ENCODE measurements around the gene SH3RF3.

Gene SH3RF3

DNA sequence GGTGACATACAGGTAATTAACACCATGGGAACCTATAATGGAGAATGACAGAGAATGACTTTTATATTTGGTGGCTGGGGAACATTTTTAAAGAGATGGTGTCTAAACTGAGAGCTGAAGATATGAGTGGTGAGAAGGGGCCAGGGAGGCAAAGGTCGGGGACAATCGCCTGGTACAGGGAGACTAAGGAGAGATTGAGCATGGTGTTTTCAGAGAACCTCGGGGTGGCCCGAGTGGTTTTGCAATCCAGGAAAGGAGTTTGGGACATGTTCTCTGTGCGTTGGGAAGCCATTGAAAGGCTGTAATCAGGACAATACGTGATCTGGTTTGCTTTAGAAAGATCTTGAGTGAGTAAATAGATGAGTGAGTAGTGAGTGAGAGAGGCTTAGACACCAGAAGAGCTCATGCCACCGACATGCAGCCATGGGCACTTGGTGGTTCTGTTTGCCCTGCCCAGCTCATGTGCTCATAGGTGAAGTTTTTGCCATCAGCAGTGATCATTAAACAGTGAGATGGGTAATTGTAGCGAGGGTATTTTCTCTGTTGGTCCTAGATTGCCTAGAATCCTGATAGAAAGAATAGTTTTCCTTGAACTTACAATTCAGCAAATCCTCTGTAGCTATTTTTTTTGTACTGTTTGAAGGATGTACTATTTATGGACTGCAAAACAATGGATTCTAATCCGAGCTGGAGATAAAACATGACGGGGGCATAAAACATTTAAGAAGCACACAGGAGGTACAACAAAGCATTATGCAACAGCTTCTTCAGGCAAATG, 114.7 kb downstream of the SH3RF3 start:
- DNase-seq (ENCODE audit: low spot score) = no peak

DNA sequence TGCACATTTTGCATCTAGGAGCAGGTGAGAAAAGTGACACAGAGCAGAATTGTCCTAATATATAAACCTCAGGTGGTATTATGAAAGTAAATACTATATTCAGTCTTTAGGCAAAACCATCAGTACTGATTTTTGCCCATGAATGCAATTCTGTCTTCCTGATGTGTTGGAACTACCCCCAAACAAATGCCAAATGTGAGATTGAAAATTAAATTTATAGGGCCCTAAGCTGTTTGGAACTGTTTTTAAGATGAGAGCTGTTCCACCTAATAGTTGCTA, 115.2 kb downstream of the SH3RF3 start:
- no peak for DNase-seq (ENCODE audit: low spot score)

GRCh38 chr2:109244750-109245382, 115.9 kb downstream of the SH3RF3 start:
- no peak for DNase-seq (ENCODE audit: low spot score)

DNA sequence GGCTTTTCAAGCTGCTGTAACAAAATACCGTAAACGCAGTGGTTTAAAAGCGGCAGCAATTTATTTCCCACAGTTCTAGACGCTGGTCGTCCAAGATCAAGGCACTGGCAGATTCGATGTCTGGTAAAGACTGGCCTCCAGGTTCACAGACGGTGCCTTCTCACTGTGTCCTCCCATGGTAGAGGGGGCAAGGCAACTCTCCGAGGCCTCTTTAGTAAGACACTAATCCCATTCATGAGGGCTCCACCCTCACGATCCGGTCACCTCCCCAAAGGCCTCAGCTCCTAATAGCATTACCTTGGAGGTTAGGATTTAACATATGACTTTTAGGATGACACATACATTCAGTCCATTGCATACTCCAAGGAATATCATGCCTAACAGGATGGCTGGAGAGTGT, 117.2 kb downstream of the SH3RF3 start:
- no peak for DNase-seq (ENCODE audit: low spot score)

DNA sequence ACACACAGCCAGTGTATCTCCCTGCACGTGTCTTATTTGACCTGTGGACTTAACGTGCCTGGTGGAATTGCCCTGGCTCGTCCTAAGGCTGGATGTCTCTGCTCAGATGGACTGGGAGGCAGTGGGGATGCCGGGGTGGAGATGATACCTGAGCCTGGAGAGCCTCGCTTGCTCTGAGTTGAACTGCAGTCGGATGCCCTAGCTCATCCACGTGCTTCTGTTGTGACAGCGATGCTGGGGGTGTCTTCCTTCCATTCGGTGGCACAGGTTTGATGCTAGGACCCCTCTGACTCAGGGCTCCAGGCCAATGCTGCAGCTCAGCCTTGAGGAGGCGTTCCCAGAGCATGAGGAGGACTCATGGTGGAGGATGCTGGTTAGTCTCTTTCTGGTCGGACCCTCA, 117.6 kb downstream of the SH3RF3 start:
- DNase-seq (ENCODE audit: low spot score) = no peak

- DNase-seq (ENCODE audit: low spot score) = no peak
Observed at GRCh38 chr2:109247340-109247739, 118.3 kb downstream of the SH3RF3 start.

- no peak for DNase-seq (ENCODE audit: low spot score)
Observed at GRCh38 chr2:109247812-109248211, 118.8 kb downstream of the SH3RF3 start.

- no peak for DNase-seq (ENCODE audit: low spot score)
Observed at GRCh38 chr2:109248590-109248989, 119.6 kb downstream of the SH3RF3 start.

- DNase-seq (ENCODE audit: low spot score) = no peak
Observed at GRCh38 chr2:109253217-109253616, 124.2 kb downstream of the SH3RF3 start.

GRCh38 chr2:109254174-109254904, 125.3 kb downstream of the SH3RF3 start:
- no peak for DNase-seq (ENCODE audit: low spot score)

DNA sequence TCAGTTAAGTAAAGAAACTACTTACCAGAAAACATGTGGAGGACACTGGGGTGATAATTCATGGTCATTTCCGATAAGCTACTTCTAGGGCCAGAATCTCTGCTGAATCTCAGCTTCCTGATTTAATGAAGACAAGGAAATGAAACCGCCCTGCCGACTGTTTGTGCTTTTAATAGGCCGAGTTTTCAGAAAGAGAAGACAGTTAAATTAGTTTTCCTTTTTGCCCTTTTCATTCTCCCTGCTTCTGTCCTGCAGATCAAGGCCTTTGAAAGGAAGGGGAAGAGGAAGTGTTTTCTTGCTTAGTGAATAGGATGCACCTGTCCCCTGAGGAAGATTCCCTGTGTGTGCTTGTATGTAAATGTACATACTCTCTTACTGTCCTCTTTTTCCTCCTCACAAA, 126.6 kb downstream of the SH3RF3 start:
- DNase-seq (ENCODE audit: low spot score) = no peak

GRCh38 chr2:109256111-109256510, 127.1 kb downstream of the SH3RF3 start:
- peak; percentile 9 for DNase-seq (ENCODE audit: low spot score)

DNA sequence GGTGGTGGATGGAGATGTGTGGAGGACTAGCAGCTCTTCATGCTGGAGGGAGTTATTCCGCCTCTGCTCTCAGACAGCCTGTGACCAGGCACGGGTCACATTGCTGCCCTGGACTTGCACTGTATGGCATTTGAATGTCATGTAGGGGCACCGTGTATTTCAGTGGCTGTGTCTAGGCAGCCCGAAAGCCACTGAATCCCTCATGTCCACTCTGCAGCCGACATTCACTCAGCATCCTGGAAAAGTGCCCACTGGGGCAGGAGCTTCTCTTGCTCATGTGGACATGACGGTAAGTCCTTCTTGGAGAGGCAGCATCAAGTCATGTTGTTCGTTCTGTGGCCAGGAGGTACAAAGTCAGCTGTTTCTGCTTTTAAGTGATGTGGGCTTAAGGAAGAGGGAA, 127.9 kb downstream of the SH3RF3 start:
- peak; percentile 42 for DNase-seq (ENCODE audit: low spot score)

GRCh38 chr2:109257653-109258052, 128.6 kb downstream of the SH3RF3 start:
- peak; percentile 20 for DNase-seq (ENCODE audit: low spot score)

DNA sequence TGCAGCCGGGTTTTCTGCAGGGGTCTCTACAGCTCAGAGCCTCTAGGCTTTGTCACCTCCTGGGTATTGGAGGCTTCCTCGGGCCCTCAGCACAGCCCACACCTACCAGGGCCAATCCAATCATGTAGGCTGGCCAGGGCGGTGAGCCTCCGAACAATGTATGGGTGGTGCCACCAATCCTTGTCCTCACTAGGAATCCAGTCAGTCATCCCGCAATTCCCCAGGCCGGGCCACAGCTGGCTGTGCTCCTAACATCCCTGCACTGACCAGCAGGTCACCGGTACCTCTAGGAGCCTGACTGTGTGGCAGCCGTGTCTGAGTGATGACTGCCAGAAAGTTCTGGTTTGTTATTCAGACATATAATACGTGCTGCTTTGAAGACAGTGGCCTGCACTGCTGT, 129.4 kb downstream of the SH3RF3 start:
- DNase-seq (ENCODE audit: low spot score) = peak; percentile 63

- DNase-seq (ENCODE audit: low spot score) = peak; percentile 48
Observed at GRCh38 chr2:109258905-109259540, 130.0 kb downstream of the SH3RF3 start.

- no peak for DNase-seq (ENCODE audit: low spot score)
Observed at GRCh38 chr2:109259671-109260070, 130.7 kb downstream of the SH3RF3 start.

DNA sequence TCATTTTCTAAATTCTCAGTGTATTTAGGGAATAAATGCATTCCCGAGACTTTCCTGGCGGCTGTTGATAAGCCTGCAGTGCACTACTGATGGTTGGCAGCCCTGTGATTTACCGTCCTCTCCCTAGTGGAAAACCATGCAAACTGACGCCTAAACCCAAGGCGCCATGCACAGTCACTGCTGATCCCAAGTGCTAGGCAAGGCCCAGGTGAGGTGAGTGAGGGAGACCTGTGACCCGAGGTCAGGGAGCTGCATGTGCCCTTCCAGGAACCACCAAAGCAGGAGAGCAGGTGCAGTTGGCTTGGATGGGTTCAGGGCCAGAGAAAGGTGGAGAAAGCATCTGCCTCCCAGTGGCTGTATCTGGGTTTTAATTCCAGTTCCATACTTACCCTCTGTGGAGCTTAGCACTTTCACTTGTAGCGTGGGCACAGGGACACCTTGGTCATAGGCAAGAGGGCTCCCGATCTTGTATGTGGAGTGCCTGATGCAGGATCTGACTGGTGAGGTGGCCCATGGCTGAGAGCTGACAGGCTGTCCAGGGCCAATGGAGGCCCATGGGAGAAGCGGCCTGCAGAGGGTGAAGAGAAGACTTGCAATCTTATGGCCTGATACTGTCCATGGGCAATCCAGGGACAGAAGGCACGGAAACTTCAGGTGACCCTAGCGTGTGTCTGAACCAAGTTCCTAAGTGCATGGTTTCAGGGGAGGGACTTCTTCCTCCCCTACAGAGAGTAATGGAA, 131.3 kb downstream of the SH3RF3 start:
- peak; percentile 59 for DNase-seq (ENCODE audit: low spot score)

- peak; percentile 60 for DNase-seq (ENCODE audit: low spot score)
Observed at GRCh38 chr2:109260886-109261700, 132.1 kb downstream of the SH3RF3 start.

DNA sequence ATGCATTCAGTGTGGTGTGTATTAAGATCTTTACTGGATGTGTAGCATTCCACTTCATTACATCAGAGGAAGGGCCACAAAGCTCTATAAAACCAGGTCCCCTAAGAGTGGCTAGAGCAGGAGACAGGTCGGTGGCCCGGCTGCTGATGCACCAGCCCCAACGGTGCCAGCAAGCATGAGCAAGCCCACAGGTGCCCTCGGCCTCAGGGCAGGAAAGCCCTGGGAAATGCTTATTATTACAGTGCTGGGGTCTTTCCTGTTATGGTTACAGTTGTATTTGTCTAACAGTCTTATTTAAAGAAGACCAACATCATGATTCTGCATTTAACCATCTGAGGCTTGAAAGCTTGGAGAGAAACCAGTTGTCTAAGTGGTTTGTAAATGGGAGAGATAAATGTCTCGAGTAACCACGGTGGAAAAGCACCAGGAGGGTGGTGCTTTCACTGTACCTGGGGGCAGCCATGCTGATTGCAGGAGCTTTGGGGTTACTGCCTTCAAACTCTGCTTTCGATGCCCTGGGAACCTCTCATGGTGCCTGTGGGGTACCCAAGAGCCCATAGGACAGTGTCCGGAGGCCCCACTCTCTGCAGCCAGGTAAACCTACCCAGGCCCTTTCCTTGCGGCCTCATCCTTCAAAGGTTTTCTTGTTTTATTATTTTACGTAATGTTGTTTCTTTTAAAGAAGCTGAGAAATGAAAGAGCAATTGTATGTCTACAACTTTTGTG, 133.1 kb downstream of the SH3RF3 start:
- peak; percentile 34 for DNase-seq (ENCODE audit: low spot score)
